Nephron progenitor cell (in vitro differentiated cells): ENCODE measurements around the gene GPR84.

Experiments
- DNase-seq: peaks from one replicate; pipeline ENCODE4 v3.0.0; 2021
- H3K27ac Mint-ChIP-seq: 2 replicates; pipeline ENCODE4 v1.8.0; 2021; ENCODE audit warnings: mild to moderate bottlenecking, moderate library complexity, mixed read lengths
- H3K27me3 Mint-ChIP-seq: 2 replicates; pipeline ENCODE4 v1.8.0; 2021; ENCODE audit warnings: mild to moderate bottlenecking, low read depth, mixed read lengths; ENCODE audit not compliant: poor library complexity
- H3K36me3 Mint-ChIP-seq: 2 replicates; pipeline ENCODE4 v1.8.0; 2021; ENCODE audit warnings: low read depth, mixed read lengths
- H3K4me1 Mint-ChIP-seq: 2 replicates; pipeline ENCODE4 v1.8.0; 2021; ENCODE audit warnings: mixed read lengths
- H3K4me3 Mint-ChIP-seq: 2 replicates; pipeline ENCODE4 v1.8.0; 2021; ENCODE audit warnings: mild to moderate bottlenecking, moderate library complexity, mixed read lengths
- H3K9me3 Mint-ChIP-seq: 2 replicates; pipeline ENCODE4 v1.8.0; 2021; ENCODE audit warnings: mild to moderate bottlenecking, moderate library complexity, mixed read lengths
- CTCF ChIP-seq: fragments of 200-600 bp; sonication (generic); IDR thresholded peaks from 2 replicates; pipeline ENCODE4 v1.5.0; 2021; ENCODE audit warnings: antibody characterized with exemption

The GPR84 gene

GRCh38 chr12:54375259-54375579 lies 10.9 kb upstream of the GPR84 start:
- DNase-seq: no peak
- Mint-ChIP-seq H3K4me1 (peaks cover 89% of the 10 kb centered on the region), H3K36me3 (peaks cover 12% of the 10 kb centered on the region), H3K27me3 (peaks cover 10% of the 10 kb centered on the region), H3K4me3 (no peak overlapping the region), H3K9me3 (no peaks in the 10 kb centered on the region), H3K27ac (peak overlapping the region; percentile 64)
- TF ChIP-seq CTCF: no peak

GRCh38 chr12:54374562-54375258 lies 10.4 kb upstream of the GPR84 start:
- Mint-ChIP-seq H3K27me3 (peaks cover 10% of the 10 kb centered on the region), H3K27ac (peak overlapping the region; percentile 64), H3K9me3 (no peaks in the 10 kb centered on the region), H3K36me3 (peaks cover 12% of the 10 kb centered on the region), H3K4me3 (no peak overlapping the region), H3K4me1 (peaks cover 85% of the 10 kb centered on the region)
- no peak for DNase-seq
- TF ChIP-seq CTCF: no peak

- TF ChIP-seq CTCF: no peak
- H3K4me1 Mint-ChIP-seq: peaks cover 87% of the 10 kb centered on the region
- H3K27me3 Mint-ChIP-seq: peaks cover 10% of the 10 kb centered on the region
- H3K4me3 Mint-ChIP-seq: no peak overlapping the region
- DNase-seq: no peak
- no peaks in the 10 kb centered on the region for H3K9me3 Mint-ChIP-seq
- H3K27ac Mint-ChIP-seq: no peak overlapping the region
- H3K36me3 Mint-ChIP-seq: peaks cover 12% of the 10 kb centered on the region
Observed at GRCh38 chr12:54373649-54374561, 9.6 kb upstream of the GPR84 start.

DNA sequence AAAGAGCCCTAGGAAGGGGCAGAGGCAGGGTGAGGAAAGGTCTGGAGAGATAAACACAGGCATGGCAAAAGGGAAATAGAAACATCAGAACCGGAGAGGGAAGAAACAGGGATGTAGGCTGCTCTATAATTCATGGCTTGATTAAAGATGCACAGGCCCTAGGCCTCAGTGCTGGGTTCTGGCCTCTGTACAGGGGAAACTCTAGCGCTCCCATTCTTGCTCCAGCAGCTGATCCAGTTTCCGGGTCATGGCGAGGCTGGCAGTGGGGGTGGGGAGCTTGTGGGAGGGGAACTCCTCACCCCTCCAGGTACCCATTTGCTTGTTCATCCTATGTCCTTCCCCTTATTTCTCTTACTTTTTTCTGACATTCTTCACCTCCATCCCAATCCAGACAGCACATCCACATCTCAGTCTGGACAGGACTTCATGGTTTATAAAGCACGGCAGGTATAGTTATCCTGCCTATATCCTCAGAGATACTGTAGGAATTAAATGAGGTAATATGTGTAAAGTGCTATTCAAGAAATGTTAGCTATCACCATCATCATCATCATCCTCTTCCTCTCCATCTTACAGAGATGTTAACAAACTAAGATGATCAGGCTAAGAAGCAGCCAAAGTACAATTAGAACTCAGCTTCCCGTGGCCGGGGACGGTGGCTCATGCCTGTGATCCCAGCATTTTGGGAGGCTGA lies 8.0 kb upstream of the GPR84 start:
- peaks cover 12% of the 10 kb centered on the region for H3K36me3 Mint-ChIP-seq
- H3K4me3 Mint-ChIP-seq: no peak overlapping the region
- no peaks in the 10 kb centered on the region for H3K9me3 Mint-ChIP-seq
- no peak overlapping the region for H3K27ac Mint-ChIP-seq
- peaks cover 88% of the 10 kb centered on the region for H3K4me1 Mint-ChIP-seq
- peaks cover 13% of the 10 kb centered on the region for H3K27me3 Mint-ChIP-seq
- no peak for TF ChIP-seq CTCF
- DNase-seq: no peak

DNA sequence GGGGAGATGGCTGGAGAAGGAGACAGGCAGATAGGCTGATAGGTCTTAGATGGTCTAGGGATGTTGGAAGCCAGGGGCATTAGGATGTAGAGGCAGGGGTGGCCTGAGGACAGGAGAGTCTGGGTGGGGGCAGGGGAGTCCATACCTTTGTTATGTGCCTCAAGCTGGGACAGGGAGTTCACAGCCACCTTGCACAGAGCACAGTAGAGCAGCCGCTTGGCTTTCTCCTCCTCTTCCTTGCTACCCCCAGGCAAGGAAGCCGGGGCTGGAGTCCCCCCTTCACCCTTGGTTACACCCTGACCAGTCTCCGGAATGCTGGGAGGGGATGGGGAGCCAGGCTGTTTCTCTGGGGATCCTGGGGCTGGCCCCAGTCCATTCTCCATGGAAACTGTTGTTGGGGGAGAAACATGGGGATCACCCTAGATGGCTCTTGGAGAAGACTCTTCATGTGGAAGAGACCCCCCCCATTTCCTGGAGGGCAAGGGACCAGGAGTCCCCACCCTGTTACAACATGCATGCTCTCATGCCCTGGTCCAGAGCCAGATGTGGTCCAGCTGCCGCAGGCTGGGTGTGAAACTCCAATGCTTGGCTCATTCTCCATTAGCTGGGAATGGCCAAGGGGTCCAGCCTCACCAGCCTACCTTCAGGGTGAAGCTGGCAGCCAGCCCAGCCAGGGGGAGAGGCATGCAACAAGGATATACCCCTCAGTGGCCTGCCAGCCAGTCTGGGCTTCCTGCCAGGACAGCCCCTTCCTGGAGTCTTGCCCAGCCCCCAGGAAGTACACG lies 7.2 kb upstream of the GPR84 start:
- TF ChIP-seq CTCF: no peak
- Mint-ChIP-seq H3K36me3 (peaks cover 12% of the 10 kb centered on the region), H3K27me3 (peaks cover 11% of the 10 kb centered on the region), H3K4me3 (no peak overlapping the region), H3K4me1 (peaks cover 86% of the 10 kb centered on the region), H3K9me3 (no peaks in the 10 kb centered on the region), H3K27ac (peak overlapping the region; percentile 60)
- DNase-seq: no peak
